DOHH2 (cell line): ENCODE results near the gene TRIM49.
"Not testable (repeated sequence)": the region's sequence is repeated elsewhere in the genome, so short reads cannot be mapped to it uniquely, and the experiment has no call there.

ENCODE experiments used
- H3F3A ChIP-seq: fragments of 200-600 bp; sonication (generic), shearing (Covaris generic); 2 replicates; pipeline ENCODE4 v1.6.0; 2016; ENCODE audit warnings: antibody characterized with exemption, mild to moderate bottlenecking; ENCODE audit not compliant: control insufficient read depth, insufficient read depth
- H3K27ac ChIP-seq: fragments of 200-600 bp; sonication (generic); 2 replicates; pipeline ENCODE4 v1.5.1; 2014; ENCODE audit warnings: low read depth, mild to moderate bottlenecking, low read length, moderate library complexity
- H3K27me3 ChIP-seq: fragments of 200-600 bp; sonication (generic); 2 replicates; pipeline ENCODE4 v1.6.1; 2014; ENCODE audit warnings: mild to moderate bottlenecking, low read length, mixed read lengths; ENCODE audit not compliant: control insufficient read depth
- H3K36me3 ChIP-seq: fragments of 200-600 bp; sonication (generic); 2 replicates; pipeline ENCODE4 v1.6.1; 2014; ENCODE audit warnings: mild to moderate bottlenecking, low read length, moderate library complexity, mixed read lengths; ENCODE audit not compliant: control insufficient read depth
- H3K4me1 ChIP-seq: fragments of 200-600 bp; sonication (generic); 2 replicates; pipeline ENCODE4 v1.6.1; 2014; ENCODE audit warnings: mild to moderate bottlenecking, low read length, mixed read lengths; ENCODE audit not compliant: control insufficient read depth
- H3K4me2 ChIP-seq: fragments of 200-600 bp; sonication (generic); 2 replicates; pipeline ENCODE4 v1.6.0; 2014; ENCODE audit warnings: mild to moderate bottlenecking, low read length, moderate library complexity
- H3K4me3 ChIP-seq: fragments of 200-600 bp; sonication (generic); 2 replicates; pipeline ENCODE4 v1.5.1; 2014; ENCODE audit warnings: mild to moderate bottlenecking, low read length, mixed read lengths
- H3K79me2 ChIP-seq: fragments of 200-600 bp; sonication (generic); 2 replicates; pipeline ENCODE4 v1.6.1; 2014; ENCODE audit warnings: mild to moderate bottlenecking, low read length, mixed read lengths; ENCODE audit not compliant: control insufficient read depth
- H3K9me2 ChIP-seq: fragments of 200-600 bp; sonication (generic); replicated peaks from 2 replicates; pipeline ENCODE4 v1.6.1; 2014; ENCODE audit warnings: mild to moderate bottlenecking, low read length, mixed read lengths; ENCODE audit not compliant: control insufficient read depth
- H3K9me3 ChIP-seq: fragments of 200-600 bp; sonication (generic); 2 replicates; pipeline ENCODE4 v1.6.1; 2014; ENCODE audit warnings: antibody characterized with exemption, low read length, mixed read lengths; ENCODE audit not compliant: control insufficient read depth, insufficient read depth
- H4K20me1 ChIP-seq: fragments of 200-600 bp; sonication (generic); 2 replicates; pipeline ENCODE4 v1.6.0; 2014; ENCODE audit warnings: low read depth, mild to moderate bottlenecking, antibody characterized with exemption, low read length, moderate library complexity; ENCODE audit not compliant: control insufficient read depth, insufficient read depth

Gene TRIM49, protein sequence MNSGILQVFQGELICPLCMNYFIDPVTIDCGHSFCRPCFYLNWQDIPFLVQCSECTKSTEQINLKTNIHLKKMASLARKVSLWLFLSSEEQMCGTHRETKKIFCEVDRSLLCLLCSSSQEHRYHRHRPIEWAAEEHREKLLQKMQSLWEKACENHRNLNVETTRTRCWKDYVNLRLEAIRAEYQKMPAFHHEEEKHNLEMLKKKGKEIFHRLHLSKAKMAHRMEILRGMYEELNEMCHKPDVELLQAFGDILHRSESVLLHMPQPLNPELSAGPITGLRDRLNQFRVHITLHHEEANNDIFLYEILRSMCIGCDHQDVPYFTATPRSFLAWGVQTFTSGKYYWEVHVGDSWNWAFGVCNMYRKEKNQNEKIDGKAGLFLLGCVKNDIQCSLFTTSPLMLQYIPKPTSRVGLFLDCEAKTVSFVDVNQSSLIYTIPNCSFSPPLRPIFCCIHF

GRCh38 chr11:89808475-89808874, at the start of gene TRIM49:
Gene TRIM49, minus strand, starts transcription at chr11:89808575. Its CDS starts 4,106 bp downstream, at chr11:89804469.
- not testable (repeated sequence) for H3K27me3 ChIP-seq, H3K4me2 ChIP-seq, H3F3A ChIP-seq, H3K9me2 ChIP-seq, H3K4me1 ChIP-seq, H3K27ac ChIP-seq, H4K20me1 ChIP-seq, H3K9me3 ChIP-seq, H3K36me3 ChIP-seq, H3K79me2 ChIP-seq, H3K4me3 ChIP-seq

DNA sequence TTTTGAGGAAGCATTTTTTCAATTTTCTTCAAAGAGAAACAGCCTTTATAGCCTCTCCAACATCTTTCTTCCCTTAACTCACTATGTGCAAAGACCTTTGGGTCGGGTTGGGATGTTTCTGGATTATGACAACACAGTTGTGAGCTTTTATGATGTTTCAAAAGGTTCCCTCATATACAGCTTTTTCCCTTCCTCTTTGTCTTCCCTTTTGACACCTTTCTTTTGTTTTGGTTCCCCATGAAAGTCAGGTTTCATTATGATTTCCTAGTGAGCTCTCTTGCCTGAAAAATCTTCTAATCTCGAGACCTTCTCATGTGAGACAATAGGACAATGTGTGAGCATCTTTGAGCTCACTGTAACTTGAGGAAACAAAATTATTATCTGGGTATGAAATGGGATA, 18.3 kb upstream of the TRIM49 start:
- H3F3A ChIP-seq, result not testable (repeated sequence)

GRCh38 chr11:89820008-89820407, 11.6 kb upstream of the TRIM49 start:
- not testable (repeated sequence) for H3F3A ChIP-seq, H3K4me3 ChIP-seq, H3K27ac ChIP-seq, H3K36me3 ChIP-seq, H4K20me1 ChIP-seq, H3K27me3 ChIP-seq, H3K79me2 ChIP-seq, H3K4me1 ChIP-seq, H3K4me2 ChIP-seq, H3K9me2 ChIP-seq, H3K9me3 ChIP-seq

More for the DNA sequence above, 18.3 kb upstream of the TRIM49 start:
- not testable (repeated sequence) for H3K9me3 ChIP-seq, H3K79me2 ChIP-seq, H3K27ac ChIP-seq, H3K4me1 ChIP-seq, H3K36me3 ChIP-seq, H4K20me1 ChIP-seq, H3K27me3 ChIP-seq, H3K4me3 ChIP-seq, H3K9me2 ChIP-seq, H3K4me2 ChIP-seq

- not testable (repeated sequence) for H4K20me1 ChIP-seq, H3F3A ChIP-seq, H3K36me3 ChIP-seq, H3K4me1 ChIP-seq, H3K4me3 ChIP-seq, H3K79me2 ChIP-seq, H3K27ac ChIP-seq, H3K4me2 ChIP-seq, H3K9me2 ChIP-seq, H3K9me3 ChIP-seq, H3K27me3 ChIP-seq
Measured at GRCh38 chr11:89813535-89813934, 5.2 kb upstream of the TRIM49 start.

GRCh38 chr11:89787506-89788063, 20.8 kb downstream of the TRIM49 start:
- not testable (repeated sequence) for H3K9me2 ChIP-seq, H3K27ac ChIP-seq, H3K27me3 ChIP-seq, H3K4me2 ChIP-seq, H3K4me3 ChIP-seq, H4K20me1 ChIP-seq, H3K9me3 ChIP-seq, H3K36me3 ChIP-seq, H3K4me1 ChIP-seq, H3K79me2 ChIP-seq, H3F3A ChIP-seq

DNA sequence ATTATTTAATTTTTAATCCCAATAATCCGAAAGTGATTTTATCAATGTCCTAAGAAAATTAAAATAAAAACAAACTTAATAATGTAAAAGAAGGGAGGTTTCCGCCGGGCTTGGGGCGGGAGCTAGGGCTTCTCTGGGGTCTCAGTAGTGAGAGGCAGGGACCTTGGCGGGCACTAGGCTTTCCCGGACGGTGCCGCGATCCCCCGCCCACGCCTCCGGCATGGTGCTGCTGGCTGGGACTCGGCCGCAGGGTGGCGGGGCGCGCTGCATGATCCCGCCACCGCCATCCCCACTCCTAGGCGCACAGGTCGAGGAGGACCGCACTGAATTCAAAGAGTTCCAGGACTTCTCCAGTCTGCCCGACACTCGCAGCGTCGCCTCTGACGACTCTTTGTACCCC, 22.6 kb downstream of the TRIM49 start:
- not testable (repeated sequence) for H3K4me3 ChIP-seq, H3K9me2 ChIP-seq, H3K4me2 ChIP-seq, H3K9me3 ChIP-seq, H3K79me2 ChIP-seq, H4K20me1 ChIP-seq, H3K27me3 ChIP-seq, H3K4me1 ChIP-seq, H3F3A ChIP-seq, H3K36me3 ChIP-seq, H3K27ac ChIP-seq

GRCh38 chr11:89750822-89751221, 57.6 kb downstream of the TRIM49 start:
- not testable (repeated sequence) for H3K9me2 ChIP-seq, H3F3A ChIP-seq, H3K27ac ChIP-seq, H4K20me1 ChIP-seq, H3K4me3 ChIP-seq, H3K9me3 ChIP-seq, H3K4me1 ChIP-seq, H3K36me3 ChIP-seq, H3K79me2 ChIP-seq, H3K4me2 ChIP-seq, H3K27me3 ChIP-seq
